WTC11 (cell line): Measurements from ENCODE around the gene NCAPH2. TPM values are rescaled to one million over a fixed set of nuclear protein-coding genes. Genes with fewer than 3 reads are reported as not detected.

ENCODE experiments used
- ATAC-seq: fragments of 200-7000 bp; cut with Tn5 transposase; 2 replicates; pipeline ENCODE4 v1.10.0; 2021; ENCODE audit warnings: mild to moderate bottlenecking, moderate library complexity
- CTCF ChIA-PET: fragments of 300-600 bp; sonication (Branson Sonifier 250); formaldehyde crosslinking; loops from one replicate; lab custom pipeline; 2021; ENCODE audit warnings: antibody characterized with exemption; lab: Charles Lee
- POLR2A ChIA-PET: fragments of 350-600 bp; sonication (Branson Sonifier 250); formaldehyde crosslinking; loops from one replicate; lab custom pipeline; 2021; ENCODE audit warnings: antibody characterized with exemption; lab: Charles Lee
- DNase-seq: peaks from one replicate; pipeline ENCODE4 v3.0.0; 2021; ENCODE audit warnings: low spot score
- H3K27ac Mint-ChIP-seq: 2 replicates; pipeline ENCODE4 v1.8.0; 2021; ENCODE audit warnings: mixed read lengths
- H3K27me3 Mint-ChIP-seq: 2 replicates; pipeline ENCODE4 v1.8.0; 2021; ENCODE audit warnings: low read depth, mild to moderate bottlenecking, moderate library complexity, mixed read lengths
- H3K36me3 Mint-ChIP-seq: 2 replicates; pipeline ENCODE4 v1.8.0; 2021; ENCODE audit warnings: mixed read lengths
- H3K4me1 Mint-ChIP-seq: 2 replicates; pipeline ENCODE4 v1.8.0; 2022; ENCODE audit warnings: mixed read lengths
- H3K4me3 Mint-ChIP-seq: 2 replicates; pipeline ENCODE4 v1.8.0; 2021; ENCODE audit warnings: mild to moderate bottlenecking, moderate library complexity, mixed read lengths
- H3K9me3 Mint-ChIP-seq: 2 replicates; pipeline ENCODE4 v1.8.0; 2021; ENCODE audit warnings: mixed read lengths
- ELF4 ChIP-seq: sonication (generic); formaldehyde crosslinking; IDR thresholded peaks from 2 replicates; pipeline ENCODE4 v1.8.1; 2022; ENCODE audit warnings: low read depth, mild to moderate bottlenecking, moderate library complexity, missing genetic modification reagents
- EMX1 ChIP-seq: fragments of 250-450 bp; sonication (Bioruptor Pico); IDR thresholded peaks from 2 replicates; pipeline ENCODE4 v1.8.0; 2021; ENCODE audit warnings: mild to moderate bottlenecking
- ESRRA ChIP-seq: sonication (generic); formaldehyde crosslinking; IDR thresholded peaks from 2 replicates; pipeline ENCODE4 v1.8.1; 2022; ENCODE audit warnings: mild to moderate bottlenecking, missing genetic modification reagents, borderline replicate concordance
- JAZF1 ChIP-seq: fragments of 250-450 bp; sonication (Bioruptor Pico); IDR thresholded peaks from 2 replicates; pipeline ENCODE4 v1.9.0; 2021; ENCODE audit warnings: moderate library complexity, mild to moderate bottlenecking, inconsistent platforms
- JUN ChIP-seq: sonication (generic); formaldehyde crosslinking; IDR thresholded peaks from 2 replicates; pipeline ENCODE4 v1.8.0; 2023; ENCODE audit warnings: mild to moderate bottlenecking, missing genetic modification reagents
- MXD4 ChIP-seq: fragments of 250-450 bp; sonication (Bioruptor Pico); IDR thresholded peaks from 2 replicates; pipeline ENCODE4 v1.8.0; 2021; ENCODE audit warnings: mild to moderate bottlenecking, moderate library complexity, borderline replicate concordance
- RELA ChIP-seq: sonication (generic); formaldehyde crosslinking; IDR thresholded peaks from 2 replicates; pipeline ENCODE4 v1.8.1; 2022; ENCODE audit warnings: missing genetic modification reagents, mild to moderate bottlenecking, borderline replicate concordance
- SMAD3 ChIP-seq: sonication (generic); formaldehyde crosslinking; IDR thresholded peaks from 2 replicates; pipeline ENCODE4 v1.8.0; 2022; ENCODE audit warnings: missing genetic modification reagents, mild to moderate bottlenecking, borderline replicate concordance
- SP1 ChIP-seq: sonication (generic); formaldehyde crosslinking; conservative IDR thresholded peaks from 2 replicates; pipeline ENCODE4 v1.8.1; 2022; ENCODE audit warnings: missing genetic modification reagents
- ZNF219 ChIP-seq: sonication (generic); formaldehyde crosslinking; IDR thresholded peaks from 2 replicates; pipeline ENCODE4 v1.8.0; 2023; ENCODE audit warnings: missing genetic modification reagents, mild to moderate bottlenecking, borderline replicate concordance
- total RNA-seq: library from RNA; stranded (reverse); gene quantifications from 3 replicates; pipeline ENCODE4 v1.2.3, GENCODE V29; 2021
- TF ChIP-seq, protein P1 (sequence below): sonication (generic); formaldehyde crosslinking; IDR thresholded peaks from 2 replicates; pipeline ENCODE4 v1.8.0; 2022; ENCODE audit warnings: mild to moderate bottlenecking, missing genetic modification reagents
- TF ChIP-seq, protein P2 (sequence below): sonication (generic); formaldehyde crosslinking; IDR thresholded peaks from 2 replicates; pipeline ENCODE4 v1.8.1; 2023; ENCODE audit warnings: mild to moderate bottlenecking, missing genetic modification reagents
- TF ChIP-seq, protein P3 (sequence below): sonication (generic); formaldehyde crosslinking; IDR thresholded peaks from 2 replicates; pipeline ENCODE4 v1.8.1; 2023; ENCODE audit warnings: mild to moderate bottlenecking, moderate library complexity, missing genetic modification reagents
- TF ChIP-seq, protein P4 (sequence below): sonication (generic); formaldehyde crosslinking; IDR thresholded peaks from 2 replicates; pipeline ENCODE4 v1.8.0; 2022; ENCODE audit warnings: mild to moderate bottlenecking, missing genetic modification reagents
- TF ChIP-seq, protein P5 (sequence below): sonication (generic); formaldehyde crosslinking; conservative IDR thresholded peaks from 2 replicates; pipeline ENCODE4 v1.8.1; 2022; ENCODE audit warnings: mild to moderate bottlenecking, missing genetic modification reagents
- TF ChIP-seq, protein P6 (sequence below): fragments of 200-600 bp; IDR thresholded peaks from 2 replicates; pipeline ENCODE4 v1.8.0; 2022; ENCODE audit warnings: antibody characterized with exemption
- TF ChIP-seq, protein P7 (sequence below): sonication (generic); formaldehyde crosslinking; IDR thresholded peaks from 2 replicates; pipeline ENCODE4 v1.8.0; 2022; ENCODE audit warnings: mild to moderate bottlenecking, missing genetic modification reagents
- TF ChIP-seq, protein P8 (sequence below): sonication (generic); formaldehyde crosslinking; IDR thresholded peaks from 2 replicates; pipeline ENCODE4 v1.8.0; 2022; ENCODE audit warnings: missing genetic modification reagents
- TF ChIP-seq, protein P9 (sequence below): fragments of 250-450 bp; sonication (Bioruptor Pico); IDR thresholded peaks from 2 replicates; pipeline ENCODE4 v1.9.0; 2021; ENCODE audit warnings: mild to moderate bottlenecking

The NCAPH2 gene
- total RNA-seq, 1 experiment from 2014 or later = 78.4 TPM

DNA sequence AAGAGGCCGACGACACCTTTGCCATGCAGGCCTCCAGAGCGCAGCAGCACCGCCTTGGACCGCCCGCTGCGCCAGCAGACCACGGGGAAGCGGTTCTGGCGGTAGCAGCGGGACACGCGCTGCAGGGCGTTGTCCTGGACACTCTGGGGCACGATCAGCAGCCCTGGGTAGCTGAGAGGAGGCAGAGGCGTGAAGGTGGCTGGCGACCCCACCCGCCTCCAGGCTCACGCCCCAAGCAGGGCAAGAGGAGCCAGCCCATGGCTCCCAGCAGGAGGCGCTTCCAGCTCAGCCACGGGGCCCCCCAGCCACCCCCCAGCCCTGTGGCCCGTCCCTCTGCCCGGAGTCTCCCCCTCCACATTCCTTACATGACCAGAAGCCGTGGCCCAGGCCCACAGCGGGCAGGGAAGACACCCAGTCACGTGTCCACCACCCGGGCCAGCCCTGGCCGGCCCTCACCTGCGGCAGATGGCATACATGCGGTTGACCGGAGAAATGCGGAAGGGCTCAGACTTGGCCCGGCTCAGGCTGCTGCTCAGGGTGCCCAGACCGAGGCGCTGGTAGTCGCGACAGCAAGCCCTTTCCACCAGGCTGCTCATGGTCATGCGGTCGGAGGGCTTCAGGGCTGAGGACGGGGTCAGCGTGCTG lies 48.4 kb upstream of the NCAPH2 start:
- ChIA-PET CTCF (interaction anchor here (1.4 to 1.9 kb wide), 2 partner anchors 60 to 66 kb away, joined by 3 to 5 read pairs; partner anchors contain the start of gene SCO2), POLR2A (no interaction called here)
- no peak overlapping the region for H3K4me3 Mint-ChIP-seq
- DNase-seq (no peak), ATAC-seq (no peak)
- H3K9me3 Mint-ChIP-seq = no peaks in the 10 kb centered on the region
- peaks cover 47% of the 10 kb centered on the region for H3K36me3 Mint-ChIP-seq
- no peak overlapping the region for H3K27ac Mint-ChIP-seq
- no peaks in the 10 kb centered on the region for H3K4me1 Mint-ChIP-seq
- H3K27me3 Mint-ChIP-seq = no peaks in the 10 kb centered on the region; the same call in 1 of the 2 replicates
- TF ChIP-seq, protein P1, sequence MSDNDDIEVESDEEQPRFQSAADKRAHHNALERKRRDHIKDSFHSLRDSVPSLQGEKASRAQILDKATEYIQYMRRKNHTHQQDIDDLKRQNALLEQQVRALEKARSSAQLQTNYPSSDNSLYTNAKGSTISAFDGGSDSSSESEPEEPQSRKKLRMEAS (CRISPR knock-in tag) = no peak
- TF ChIP-seq RELA (CRISPR knock-in tag) = no peak
- TF ChIP-seq, protein P2, sequence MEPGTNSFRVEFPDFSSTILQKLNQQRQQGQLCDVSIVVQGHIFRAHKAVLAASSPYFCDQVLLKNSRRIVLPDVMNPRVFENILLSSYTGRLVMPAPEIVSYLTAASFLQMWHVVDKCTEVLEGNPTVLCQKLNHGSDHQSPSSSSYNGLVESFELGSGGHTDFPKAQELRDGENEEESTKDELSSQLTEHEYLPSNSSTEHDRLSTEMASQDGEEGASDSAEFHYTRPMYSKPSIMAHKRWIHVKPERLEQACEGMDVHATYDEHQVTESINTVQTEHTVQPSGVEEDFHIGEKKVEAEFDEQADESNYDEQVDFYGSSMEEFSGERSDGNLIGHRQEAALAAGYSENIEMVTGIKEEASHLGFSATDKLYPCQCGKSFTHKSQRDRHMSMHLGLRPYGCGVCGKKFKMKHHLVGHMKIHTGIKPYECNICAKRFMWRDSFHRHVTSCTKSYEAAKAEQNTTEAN (CRISPR knock-in tag) = no peak
- TF ChIP-seq, protein P3, sequence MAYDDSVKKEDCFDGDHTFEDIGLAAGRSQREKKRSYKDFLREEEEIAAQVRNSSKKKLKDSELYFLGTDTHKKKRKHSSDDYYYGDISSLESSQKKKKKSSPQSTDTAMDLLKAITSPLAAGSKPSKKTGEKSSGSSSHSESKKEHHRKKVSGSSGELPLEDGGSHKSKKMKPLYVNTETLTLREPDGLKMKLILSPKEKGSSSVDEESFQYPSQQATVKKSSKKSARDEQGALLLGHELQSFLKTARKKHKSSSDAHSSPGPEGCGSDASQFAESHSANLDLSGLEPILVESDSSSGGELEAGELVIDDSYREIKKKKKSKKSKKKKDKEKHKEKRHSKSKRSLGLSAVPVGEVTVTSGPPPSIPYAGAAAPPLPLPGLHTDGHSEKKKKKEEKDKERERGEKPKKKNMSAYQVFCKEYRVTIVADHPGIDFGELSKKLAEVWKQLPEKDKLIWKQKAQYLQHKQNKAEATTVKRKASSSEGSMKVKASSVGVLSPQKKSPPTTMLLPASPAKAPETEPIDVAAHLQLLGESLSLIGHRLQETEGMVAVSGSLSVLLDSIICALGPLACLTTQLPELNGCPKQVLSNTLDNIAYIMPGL (CRISPR knock-in tag) = no peak
- TF ChIP-seq, protein P4, sequence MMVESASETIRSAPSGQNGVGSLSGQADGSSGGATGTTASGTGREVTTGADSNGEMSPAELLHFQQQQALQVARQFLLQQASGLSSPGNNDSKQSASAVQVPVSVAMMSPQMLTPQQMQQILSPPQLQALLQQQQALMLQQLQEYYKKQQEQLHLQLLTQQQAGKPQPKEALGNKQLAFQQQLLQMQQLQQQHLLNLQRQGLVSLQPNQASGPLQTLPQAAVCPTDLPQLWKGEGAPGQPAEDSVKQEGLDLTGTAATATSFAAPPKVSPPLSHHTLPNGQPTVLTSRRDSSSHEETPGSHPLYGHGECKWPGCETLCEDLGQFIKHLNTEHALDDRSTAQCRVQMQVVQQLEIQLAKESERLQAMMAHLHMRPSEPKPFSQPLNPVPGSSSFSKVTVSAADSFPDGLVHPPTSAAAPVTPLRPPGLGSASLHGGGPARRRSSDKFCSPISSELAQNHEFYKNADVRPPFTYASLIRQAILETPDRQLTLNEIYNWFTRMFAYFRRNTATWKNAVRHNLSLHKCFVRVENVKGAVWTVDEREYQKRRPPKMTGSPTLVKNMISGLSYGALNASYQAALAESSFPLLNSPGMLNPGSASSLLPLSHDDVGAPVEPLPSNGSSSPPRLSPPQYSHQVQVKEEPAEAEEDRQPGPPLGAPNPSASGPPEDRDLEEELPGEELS (CRISPR knock-in tag) = no peak
- TF ChIP-seq, protein P5, sequence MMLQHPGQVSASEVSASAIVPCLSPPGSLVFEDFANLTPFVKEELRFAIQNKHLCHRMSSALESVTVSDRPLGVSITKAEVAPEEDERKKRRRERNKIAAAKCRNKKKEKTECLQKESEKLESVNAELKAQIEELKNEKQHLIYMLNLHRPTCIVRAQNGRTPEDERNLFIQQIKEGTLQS (CRISPR knock-in tag) = no peak
- TF ChIP-seq ZNF219 (CRISPR knock-in tag) = no peak
- TF ChIP-seq SP1 (CRISPR knock-in tag) = no peak
- no peak for TF ChIP-seq ELF4 (CRISPR knock-in tag)
- TF ChIP-seq, protein P6, sequence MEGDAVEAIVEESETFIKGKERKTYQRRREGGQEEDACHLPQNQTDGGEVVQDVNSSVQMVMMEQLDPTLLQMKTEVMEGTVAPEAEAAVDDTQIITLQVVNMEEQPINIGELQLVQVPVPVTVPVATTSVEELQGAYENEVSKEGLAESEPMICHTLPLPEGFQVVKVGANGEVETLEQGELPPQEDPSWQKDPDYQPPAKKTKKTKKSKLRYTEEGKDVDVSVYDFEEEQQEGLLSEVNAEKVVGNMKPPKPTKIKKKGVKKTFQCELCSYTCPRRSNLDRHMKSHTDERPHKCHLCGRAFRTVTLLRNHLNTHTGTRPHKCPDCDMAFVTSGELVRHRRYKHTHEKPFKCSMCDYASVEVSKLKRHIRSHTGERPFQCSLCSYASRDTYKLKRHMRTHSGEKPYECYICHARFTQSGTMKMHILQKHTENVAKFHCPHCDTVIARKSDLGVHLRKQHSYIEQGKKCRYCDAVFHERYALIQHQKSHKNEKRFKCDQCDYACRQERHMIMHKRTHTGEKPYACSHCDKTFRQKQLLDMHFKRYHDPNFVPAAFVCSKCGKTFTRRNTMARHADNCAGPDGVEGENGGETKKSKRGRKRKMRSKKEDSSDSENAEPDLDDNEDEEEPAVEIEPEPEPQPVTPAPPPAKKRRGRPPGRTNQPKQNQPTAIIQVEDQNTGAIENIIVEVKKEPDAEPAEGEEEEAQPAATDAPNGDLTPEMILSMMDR = no peak
- no peak for TF ChIP-seq EMX1 (CRISPR knock-in tag)
- no peak for TF ChIP-seq ESRRA (CRISPR knock-in tag)
- TF ChIP-seq, protein P7, sequence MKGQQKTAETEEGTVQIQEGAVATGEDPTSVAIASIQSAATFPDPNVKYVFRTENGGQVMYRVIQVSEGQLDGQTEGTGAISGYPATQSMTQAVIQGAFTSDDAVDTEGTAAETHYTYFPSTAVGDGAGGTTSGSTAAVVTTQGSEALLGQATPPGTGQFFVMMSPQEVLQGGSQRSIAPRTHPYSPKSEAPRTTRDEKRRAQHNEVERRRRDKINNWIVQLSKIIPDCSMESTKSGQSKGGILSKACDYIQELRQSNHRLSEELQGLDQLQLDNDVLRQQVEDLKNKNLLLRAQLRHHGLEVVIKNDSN (CRISPR knock-in tag) = no peak
- TF ChIP-seq, protein P8, sequence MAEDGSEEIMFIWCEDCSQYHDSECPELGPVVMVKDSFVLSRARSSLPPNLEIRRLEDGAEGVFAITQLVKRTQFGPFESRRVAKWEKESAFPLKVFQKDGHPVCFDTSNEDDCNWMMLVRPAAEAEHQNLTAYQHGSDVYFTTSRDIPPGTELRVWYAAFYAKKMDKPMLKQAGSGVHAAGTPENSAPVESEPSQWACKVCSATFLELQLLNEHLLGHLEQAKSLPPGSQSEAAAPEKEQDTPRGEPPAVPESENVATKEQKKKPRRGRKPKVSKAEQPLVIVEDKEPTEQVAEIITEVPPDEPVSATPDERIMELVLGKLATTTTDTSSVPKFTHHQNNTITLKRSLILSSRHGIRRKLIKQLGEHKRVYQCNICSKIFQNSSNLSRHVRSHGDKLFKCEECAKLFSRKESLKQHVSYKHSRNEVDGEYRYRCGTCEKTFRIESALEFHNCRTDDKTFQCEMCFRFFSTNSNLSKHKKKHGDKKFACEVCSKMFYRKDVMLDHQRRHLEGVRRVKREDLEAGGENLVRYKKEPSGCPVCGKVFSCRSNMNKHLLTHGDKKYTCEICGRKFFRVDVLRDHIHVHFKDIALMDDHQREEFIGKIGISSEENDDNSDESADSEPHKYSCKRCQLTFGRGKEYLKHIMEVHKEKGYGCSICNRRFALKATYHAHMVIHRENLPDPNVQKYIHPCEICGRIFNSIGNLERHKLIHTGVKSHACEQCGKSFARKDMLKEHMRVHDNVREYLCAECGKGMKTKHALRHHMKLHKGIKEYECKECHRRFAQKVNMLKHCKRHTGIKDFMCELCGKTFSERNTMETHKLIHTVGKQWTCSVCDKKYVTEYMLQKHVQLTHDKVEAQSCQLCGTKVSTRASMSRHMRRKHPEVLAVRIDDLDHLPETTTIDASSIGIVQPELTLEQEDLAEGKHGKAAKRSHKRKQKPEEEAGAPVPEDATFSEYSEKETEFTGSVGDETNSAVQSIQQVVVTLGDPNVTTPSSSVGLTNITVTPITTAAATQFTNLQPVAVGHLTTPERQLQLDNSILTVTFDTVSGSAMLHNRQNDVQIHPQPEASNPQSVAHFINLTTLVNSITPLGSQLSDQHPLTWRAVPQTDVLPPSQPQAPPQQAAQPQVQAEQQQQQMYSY (CRISPR knock-in tag) = no peak
- no peak for TF ChIP-seq JAZF1 (CRISPR knock-in tag)
- no peak for TF ChIP-seq MXD4
- no peak for TF ChIP-seq JUN
- no peak for TF ChIP-seq SMAD3 (CRISPR knock-in tag)
- TF ChIP-seq, protein P9, sequence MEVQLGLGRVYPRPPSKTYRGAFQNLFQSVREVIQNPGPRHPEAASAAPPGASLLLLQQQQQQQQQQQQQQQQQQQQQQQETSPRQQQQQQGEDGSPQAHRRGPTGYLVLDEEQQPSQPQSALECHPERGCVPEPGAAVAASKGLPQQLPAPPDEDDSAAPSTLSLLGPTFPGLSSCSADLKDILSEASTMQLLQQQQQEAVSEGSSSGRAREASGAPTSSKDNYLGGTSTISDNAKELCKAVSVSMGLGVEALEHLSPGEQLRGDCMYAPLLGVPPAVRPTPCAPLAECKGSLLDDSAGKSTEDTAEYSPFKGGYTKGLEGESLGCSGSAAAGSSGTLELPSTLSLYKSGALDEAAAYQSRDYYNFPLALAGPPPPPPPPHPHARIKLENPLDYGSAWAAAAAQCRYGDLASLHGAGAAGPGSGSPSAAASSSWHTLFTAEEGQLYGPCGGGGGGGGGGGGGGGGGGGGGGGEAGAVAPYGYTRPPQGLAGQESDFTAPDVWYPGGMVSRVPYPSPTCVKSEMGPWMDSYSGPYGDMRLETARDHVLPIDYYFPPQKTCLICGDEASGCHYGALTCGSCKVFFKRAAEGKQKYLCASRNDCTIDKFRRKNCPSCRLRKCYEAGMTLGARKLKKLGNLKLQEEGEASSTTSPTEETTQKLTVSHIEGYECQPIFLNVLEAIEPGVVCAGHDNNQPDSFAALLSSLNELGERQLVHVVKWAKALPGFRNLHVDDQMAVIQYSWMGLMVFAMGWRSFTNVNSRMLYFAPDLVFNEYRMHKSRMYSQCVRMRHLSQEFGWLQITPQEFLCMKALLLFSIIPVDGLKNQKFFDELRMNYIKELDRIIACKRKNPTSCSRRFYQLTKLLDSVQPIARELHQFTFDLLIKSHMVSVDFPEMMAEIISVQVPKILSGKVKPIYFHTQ (CRISPR knock-in tag) = no peak
